ENCODE results near the gene SMIM41.

DNA sequence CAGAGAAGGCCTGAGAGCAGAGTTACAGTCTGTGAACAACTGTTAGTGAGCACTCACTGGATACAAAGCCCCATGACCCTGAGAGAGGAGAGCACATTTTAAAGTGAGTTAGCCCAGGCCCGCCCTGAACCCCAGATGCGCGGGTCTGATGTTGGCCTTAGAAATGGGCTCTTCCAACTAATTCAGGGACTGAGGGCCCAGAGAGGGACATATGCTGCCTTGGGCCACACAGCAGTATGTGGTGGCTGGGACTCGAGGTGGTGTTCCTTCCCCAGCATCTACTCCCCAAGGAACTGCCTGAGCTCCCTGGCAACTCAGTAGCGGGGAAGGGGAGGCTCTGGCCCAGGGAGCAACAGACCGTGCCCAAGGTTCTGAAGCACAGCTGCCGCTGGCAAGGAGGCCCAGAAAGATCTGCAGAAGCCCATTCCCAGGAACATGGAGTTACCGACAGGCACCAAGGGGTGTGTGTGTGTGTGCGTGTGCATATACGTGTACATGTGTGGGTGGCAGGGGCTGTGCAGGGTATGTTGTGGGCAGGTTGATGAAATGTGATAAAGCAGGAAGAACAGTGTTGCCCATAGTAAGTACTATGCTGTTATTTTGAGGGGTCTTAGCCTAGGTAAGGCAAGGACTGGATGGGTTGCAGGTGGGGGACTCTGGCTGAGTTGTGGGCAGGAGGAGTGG lies 71.8 kb downstream of the SMIM41 start:
- TF ChIP-seq, protein P1, sequence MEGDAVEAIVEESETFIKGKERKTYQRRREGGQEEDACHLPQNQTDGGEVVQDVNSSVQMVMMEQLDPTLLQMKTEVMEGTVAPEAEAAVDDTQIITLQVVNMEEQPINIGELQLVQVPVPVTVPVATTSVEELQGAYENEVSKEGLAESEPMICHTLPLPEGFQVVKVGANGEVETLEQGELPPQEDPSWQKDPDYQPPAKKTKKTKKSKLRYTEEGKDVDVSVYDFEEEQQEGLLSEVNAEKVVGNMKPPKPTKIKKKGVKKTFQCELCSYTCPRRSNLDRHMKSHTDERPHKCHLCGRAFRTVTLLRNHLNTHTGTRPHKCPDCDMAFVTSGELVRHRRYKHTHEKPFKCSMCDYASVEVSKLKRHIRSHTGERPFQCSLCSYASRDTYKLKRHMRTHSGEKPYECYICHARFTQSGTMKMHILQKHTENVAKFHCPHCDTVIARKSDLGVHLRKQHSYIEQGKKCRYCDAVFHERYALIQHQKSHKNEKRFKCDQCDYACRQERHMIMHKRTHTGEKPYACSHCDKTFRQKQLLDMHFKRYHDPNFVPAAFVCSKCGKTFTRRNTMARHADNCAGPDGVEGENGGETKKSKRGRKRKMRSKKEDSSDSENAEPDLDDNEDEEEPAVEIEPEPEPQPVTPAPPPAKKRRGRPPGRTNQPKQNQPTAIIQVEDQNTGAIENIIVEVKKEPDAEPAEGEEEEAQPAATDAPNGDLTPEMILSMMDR (IDR thresholded peaks at IDR 0.05) = no peak
- TF ChIP-seq POLR2A (IDR thresholded peaks at IDR 0.05) = no peak
